AG08395 (cell line): ENCODE data around the gene HAUS7.

ENCODE experiments used
- DNase-seq: peaks from one replicate; pipeline ENCODE4 v3.0.0; 2012; ENCODE audit warnings: mixed read lengths, low spot score

The HAUS7 gene

DNA sequence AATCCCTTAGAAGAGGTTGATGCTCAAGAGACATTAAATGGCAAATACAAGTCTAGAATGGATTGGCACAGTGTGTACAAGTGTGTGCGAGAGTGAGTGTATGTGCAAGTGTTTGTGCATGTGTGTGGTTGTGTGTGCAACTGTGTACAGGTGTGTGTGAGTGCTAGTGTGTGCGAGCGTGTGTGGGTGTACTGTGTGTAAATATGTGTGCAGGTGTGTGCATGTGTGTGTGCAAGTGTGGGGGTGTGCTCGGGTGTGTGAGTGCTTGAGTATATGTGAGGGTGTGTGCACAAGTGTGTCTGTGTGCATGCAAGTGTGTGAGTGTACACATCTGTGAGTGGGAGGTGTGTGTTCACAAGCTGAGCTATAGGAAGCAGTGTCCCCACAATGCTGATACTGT is 30.4 kb downstream of the HAUS7 start:
- DNase-seq, result no peak

DNA sequence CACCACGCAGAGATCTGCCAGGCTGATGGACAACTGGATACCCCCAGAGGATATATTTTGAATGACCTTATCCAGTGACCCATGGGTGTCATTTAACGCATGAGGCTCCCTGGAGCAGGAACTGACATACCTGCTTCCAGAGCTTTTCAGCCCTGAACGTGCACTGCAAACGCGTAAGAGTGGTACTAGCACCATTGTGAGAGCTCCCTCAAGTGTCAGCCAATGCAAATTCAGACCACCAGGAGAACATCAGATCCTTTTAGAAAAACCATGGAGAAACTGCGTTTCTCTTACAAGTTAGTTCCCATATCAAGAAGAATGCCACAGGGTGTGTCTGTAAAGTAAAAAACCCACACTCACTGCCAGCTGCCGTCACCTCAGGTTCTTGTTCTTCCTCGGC is 31.8 kb downstream of the HAUS7 start:
- no peak for DNase-seq

DNA sequence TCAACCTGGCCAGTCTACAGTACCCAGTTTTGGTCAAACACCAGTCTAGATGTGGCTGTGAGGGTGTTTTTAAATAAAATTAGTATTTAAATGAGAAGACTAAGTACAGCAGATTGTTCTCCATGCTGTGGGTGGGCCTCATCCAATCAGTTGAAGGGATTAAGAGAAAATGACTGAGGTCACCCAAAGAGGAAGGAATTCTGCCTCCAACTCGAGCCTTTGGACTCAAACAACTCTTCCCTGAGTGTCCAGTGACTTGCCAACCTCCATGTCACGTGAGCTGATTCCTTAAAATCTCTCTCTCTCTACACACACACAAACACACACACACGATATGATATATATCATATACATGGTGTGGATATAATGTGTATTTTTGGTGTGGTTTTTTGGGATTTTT is 34.5 kb downstream of the HAUS7 start:
- no peak for DNase-seq

DNA sequence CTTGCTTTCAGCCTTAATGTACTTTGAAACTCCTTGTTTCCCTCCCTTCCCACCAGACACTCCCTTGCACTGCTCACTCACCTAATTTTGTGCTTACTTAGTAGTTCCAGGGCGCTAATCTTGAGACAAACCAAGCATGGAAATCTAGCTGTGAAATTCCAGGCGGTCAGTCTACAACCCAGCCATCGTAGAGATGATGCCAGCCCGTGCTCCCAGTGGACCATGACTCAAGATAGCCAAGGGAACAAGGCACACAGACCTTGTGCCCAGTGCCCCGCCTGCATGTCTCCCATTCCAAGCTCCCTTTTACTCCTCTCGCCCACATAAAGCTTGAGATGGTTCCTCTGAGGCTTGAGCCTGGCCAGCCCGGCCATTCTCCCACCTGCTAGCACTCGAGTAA is 35.6 kb downstream of the HAUS7 start:
- no peak for DNase-seq

DNA sequence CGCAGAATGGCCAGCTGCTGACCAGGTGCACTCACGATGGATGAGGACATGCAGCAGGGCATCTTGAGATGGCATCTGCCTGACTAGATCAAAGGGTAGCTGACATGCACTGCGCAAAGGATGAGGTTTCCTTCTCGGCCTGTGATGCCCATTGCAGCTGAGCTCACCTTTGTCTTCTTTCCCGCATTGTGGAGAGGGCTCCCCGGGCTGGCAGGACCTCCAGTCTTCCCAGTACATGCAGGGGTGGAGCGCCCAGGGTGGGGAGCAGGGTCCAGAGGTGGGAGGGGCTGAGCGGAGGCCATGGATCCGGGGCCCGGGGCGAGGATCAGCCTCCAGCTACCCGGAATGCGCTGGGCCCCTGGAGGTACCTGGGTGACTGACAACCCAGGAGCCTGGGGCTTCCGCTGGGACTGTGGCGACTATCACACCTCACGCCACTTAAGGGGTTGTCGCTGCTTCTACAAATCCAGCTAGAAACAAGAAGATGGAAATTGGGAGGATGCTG is 36.5 kb downstream of the HAUS7 start:
- DNase-seq, result no peak

DNA sequence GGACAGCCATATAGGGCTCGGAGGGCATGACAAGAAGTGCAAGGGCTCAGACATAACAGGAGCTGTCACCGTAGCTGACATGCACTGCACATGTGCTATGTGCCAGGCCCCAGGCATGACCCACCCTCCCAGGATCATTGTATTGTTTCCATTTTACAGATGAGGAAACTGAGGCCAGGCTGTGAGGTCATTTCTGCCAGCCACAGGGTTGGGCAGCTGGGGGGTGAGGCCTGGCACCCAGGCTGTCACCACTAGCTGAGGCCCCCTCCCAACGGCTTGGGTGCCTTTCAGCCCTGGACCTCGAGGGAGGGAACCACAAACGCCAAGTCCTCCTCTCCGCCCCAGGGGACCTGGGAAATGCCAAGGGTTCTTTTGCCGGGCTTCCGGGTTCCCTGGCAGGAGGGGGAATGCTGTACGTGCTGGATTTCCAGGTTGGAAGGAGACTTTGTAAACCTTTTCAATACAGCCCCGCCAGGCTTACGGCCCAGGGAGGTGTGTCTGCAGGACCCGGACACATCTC is 37.2 kb downstream of the HAUS7 start:
- DNase-seq, result no peak

DNA sequence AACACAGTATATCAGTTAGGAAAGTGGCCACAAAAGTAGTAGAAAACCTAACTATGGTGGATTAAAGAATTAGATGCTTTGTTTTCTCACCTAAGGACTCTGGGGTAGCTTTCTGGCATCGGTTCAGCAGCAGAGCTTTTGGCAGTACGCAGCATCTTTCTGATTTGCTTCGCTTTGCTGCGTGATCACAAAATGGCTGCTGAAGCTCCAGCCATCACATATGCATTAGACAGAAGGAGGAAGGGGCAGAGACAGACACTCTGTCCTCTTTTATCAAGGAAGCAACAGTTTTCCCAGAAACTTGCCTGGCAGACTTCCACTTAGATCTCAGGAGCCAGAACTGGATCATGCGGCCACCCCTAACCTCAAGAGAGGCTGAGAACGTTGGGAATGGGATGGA is 39.6 kb downstream of the HAUS7 start:
- no peak for DNase-seq

DNA sequence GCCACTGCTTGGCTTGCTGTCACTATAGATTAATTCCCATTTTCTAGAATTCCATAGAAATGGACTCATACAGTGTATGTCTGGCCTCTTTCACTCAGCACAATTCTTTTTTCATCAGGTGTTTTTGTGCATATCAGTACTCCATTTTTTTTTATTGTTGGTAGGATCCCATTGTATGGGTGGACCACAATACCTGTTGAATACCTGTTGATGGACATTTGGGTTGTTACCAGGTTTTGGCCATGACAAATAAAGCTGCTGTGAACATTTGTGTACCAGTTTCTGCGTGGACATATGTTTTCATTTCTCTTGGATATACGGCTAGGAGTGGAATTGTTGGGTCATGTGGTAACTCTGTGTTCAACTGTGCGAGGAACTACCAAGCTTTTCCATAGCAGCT is 44.2 kb downstream of the HAUS7 start:
- no peak for DNase-seq

DNA sequence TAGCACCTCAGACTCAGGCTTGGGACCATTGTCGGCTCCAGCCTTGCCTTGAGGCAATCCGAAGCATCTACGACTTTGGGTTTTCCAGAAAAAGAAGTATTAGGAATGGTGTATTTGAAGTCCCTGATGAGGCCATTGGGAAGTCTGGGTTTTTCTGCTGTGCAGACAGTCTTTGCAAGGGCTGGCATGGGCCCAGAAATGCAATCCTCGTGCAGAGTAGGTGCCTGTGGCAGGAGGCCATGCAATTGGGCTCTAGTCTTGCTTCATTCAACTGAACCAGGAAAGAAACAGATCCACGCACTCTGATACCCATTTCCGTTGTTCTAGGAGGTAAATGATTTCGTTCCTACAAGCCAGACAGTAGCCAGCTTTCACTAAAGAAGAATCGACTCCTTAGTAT is 46.7 kb downstream of the HAUS7 start:
- DNase-seq, result no peak

DNA sequence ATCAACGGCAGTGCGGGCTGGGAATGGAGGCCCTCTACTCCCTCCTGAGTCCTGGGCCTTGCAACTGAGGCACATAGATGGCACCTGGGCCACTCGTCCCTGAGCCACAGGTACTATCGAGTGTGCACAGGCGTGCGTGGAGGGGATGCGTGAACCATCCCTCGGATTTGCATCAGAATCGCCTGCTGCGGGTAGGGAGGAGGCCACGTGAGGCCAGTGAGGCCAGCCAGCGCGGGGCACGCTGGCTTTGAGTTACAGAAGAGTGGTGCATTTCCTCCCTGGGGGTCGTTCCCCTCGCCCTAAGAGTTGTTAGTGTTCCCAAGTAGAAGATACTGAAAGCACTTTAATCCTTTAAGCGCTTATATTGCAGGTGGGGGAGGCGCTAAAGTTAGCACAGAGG is 48.5 kb downstream of the HAUS7 start:
- DNase-seq, result no peak

DNA sequence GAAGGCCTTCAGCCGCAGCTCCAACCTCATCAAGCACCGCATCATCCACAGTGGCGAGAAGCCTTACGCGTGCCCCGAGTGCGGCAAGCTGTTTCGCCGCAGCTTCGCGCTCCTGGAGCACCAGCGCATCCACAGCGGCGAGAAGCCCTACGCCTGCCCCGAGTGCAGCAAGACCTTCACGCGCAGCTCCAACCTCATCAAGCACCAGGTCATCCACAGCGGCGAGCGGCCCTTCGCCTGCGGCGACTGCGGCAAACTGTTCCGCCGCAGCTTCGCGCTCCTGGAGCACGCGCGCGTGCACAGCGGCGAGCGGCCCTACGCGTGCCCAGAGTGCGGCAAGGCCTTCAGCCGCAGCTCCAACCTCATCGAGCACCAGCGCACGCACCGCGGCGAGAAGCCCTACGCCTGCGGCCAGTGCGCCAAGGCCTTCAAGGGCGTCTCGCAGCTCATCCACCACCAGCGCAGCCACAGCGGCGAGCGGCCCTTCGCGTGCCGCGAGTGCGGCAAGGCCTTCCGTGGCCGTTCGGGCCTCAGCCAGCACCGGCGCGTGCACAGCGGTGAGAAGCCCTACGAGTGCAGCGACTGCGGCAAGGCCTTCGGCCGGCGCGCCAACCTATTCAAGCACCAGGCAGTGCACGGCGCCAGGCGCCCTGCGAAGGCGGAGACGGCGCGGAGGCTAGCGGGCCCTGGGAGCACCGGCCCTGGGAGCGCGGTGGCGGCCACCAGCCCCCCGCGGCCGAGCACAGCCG is 49.4 kb downstream of the HAUS7 start:
- no peak for DNase-seq

DNA sequence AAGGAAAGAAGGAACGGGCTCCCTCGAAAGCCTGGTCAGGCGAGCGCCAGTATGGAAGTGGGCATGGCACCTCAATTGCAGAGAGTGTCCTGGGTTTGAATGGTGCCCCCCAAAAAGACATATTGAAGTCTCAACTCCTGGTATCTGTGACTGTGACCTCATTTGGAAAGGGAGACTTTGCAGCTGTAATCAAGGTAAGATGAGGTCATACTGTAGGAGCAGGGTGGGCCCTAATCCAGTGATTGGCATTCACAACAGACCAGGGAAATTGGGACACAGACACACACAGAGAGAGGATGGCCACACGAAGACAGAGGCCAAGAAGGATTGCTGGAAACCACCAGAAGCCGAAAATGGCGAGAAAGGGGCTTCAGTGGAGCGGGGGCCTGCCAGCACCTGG is 52.7 kb downstream of the HAUS7 start:
- no peak for DNase-seq

DNA sequence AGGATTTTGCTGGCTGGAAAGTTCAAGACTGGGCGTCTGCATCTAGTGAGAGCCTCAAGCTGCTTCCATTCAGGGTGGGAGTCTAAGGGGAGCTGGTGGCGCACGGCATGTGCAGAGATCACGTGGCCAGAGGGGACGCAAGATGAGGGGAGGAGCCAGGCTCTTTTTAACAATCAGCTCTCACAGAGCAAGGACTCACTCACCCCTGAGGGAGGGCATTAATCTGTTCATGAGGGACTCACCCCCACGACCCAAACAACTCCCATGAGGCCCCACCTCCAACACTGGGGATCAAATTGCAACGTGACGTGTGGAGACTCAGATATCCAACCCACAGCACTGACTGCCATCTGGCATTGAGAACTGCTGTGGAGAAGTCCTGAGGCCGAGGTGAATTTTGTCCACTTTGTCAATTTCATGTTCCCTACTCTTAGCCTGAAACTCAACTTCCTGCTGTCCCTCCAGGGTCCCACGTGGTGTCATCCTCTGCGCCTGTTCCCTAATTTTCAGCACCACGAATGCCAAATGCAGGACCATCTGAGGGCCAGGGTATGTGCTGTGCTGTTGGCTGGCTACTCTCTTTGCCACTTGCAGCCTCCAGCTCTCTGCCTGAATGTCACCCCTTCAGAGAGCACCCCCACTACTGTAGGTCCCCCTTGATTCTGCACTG is 53.5 kb downstream of the HAUS7 start:
- no peak for DNase-seq

DNA sequence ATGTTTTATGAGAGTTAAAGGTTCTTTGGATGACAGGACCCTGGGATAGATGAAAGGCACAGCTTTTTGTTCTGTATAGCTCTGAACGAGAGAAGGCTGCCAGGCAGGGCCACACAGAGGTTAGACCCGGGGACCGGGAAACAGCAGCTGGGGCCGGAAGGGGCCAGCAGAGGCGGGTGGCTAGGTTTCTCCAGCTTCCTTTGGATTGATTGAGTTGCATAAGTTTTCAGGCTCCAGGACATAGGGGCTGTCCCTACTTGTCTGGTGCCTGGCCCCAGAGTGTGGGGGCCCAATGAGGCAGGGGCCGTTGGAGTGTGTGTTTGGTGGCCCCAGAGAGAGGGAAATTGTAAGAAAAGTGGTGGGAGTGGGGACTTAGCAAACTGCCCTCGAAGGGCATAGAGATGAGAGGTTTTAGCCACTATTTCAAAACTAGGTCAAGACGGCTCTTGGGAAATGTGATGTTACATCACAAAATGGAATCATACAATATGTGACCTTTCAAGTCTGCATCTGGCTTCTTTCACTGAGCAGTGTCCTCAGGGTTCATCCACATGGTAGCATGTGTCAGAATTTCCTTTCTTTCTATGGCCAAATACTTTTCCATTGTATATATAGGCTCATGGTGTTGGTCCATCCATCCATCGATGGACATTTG is 55.4 kb downstream of the HAUS7 start:
- no peak for DNase-seq

DNA sequence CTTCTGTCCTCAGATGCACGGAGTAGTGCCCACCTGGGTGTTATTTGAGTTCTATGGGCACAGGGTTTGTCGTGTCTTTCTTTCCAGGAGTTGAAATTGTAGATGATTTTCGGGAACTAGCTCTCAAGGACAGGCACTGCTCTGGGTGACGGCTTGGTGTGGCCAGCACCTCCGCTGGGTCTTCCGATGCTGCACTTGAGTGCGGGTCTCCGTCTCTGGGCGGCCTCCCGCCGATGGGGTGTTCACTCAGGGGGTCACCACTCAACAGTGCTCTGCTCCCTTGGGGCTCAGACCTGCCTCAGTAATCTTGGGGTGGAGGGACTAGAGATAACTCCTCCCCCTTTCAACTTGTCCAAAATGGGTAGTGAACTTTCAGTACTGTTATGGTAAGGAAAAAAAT is 56.6 kb downstream of the HAUS7 start:
- DNase-seq, result no peak

DNA sequence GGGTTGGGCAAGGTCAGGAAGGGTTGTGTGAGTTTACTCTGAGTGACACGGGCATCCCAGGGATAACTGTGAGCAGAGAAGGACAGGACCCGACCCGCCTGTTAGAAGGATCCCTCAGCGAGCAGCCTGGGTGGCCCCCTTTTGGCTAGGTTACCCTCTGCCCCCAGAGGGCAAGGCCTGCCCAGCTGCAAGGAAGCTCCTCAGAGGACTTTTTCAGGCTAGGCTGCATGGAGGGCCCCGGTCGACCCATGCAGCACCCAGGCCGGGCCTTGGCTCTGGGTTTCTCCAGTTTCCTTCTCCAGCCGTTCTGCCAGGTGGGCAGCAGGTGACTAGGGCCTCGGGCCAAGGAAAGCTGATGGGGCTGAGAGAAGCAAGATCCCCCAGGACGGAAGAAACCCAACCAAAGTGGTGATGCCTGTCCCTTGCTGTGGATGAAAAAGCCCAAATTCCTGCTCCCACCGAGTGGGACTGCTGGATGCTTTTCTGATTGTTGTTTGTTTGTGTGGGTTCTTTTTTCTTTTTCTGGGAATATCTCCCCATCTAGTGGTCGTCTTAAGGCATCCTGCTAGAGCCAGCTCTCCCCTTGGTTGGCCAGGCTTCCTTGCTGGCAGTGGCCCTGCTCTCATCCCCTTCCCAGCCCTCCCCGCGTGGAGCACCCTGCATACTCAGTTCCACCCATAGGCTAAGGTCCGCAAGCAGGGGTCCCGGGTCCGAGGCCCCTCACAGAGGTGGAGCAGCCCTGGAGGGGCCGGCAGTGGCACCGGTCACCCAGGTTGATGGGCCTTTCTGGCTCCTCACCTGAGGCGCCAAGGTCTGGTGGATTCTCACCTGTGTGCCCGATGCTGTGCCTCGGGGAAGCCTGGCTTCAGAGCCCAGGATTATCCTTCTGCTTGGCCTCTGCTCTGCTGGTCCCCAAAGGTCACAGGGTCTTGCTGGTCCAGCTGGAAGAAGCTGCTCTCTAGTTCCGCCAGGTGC is 57.3 kb downstream of the HAUS7 start:
- DNase-seq, result no peak

DNA sequence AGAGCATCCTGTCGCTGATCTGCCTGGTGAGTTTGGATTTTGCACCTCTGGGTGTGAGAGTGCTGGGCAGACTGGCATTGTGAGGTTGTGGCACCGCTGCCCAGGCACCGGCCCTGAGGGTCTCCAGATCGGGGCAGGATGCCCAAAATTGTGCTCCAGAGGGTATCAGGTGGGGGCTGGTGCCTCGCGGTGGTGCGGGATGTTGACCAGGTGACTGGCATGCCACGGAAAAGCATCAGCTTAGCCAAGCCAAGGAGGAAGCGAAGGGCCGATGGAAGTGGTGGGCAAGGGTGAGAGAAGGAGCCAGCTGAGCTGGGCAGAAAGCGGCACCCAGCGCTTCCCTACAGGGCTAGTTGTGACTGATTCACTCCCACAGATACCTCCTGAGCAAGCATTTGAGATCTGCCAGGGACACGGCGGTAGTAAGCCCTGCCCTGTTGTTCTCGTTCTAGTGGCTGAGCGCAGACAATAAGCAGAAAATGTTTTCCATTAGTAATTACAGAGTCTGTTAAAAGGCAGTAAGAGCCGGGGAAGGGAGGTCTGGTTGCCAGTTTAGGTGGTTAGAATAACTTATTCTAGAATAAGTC is 58.3 kb downstream of the HAUS7 start:
- DNase-seq, result no peak

DNA sequence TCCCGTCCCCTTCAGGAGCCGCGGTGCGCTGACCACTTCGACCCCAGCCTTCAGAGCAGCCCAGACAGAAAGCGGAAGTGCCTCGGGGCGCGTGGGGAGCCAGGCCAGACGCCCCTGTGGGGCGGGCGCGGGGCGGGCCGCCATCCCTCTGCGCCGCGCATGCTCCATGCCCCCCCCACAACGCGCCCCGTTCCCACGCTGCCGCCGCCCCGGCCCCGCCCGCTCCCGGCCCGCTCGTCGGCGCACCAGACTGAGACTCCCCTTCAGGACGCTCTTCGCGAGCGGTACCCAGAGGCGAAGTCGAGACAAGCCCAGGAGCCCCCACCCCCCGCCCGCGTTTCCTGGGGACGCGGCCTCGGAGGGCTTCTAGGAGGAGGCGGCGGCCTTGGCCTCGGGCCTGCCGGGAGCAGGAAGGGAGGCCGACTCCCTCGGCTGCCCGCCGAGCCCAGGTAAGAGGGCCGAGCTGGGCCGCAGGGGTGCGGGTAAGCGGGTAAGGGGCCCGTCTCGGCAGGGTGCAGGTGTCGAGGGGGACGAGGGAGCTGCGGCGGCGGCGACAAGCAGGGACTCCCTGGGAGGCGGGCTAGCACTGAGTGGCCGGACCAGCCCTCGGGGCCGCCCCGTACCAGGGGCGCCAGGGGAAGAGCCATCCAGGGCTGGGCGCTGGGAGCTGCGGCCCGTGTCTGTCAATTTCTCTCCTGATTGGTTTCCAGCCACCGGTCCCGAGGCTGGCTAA is 59.0 kb downstream of the HAUS7 start, which contains the start of gene ZFP92:
Gene ZFP92 (plus strand): TSS at position 218 of the 733 bp plus-strand sequence. CDS start 6,851 bp downstream, outside the sequence.
- DNase-seq, result peak; percentile 37

DNA sequence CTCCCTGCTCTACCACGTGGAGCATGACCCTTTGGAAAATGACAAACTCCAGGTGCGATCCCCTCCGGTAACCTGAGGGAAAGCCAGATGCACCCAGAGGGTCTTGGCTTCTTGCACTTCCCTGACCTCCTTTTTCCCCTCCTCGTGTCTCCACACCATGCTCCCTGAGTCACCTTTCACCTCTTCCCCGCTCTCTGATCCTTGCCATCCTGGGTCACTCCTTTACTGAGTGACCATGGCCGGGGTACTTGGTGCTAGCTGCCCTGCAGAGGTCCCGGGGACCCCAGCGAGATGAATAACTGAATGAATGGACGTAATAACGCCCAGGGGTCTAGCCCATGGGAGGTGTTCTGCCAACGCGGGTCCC is 59.5 kb downstream of the HAUS7 start:
- DNase-seq, result no peak

DNA sequence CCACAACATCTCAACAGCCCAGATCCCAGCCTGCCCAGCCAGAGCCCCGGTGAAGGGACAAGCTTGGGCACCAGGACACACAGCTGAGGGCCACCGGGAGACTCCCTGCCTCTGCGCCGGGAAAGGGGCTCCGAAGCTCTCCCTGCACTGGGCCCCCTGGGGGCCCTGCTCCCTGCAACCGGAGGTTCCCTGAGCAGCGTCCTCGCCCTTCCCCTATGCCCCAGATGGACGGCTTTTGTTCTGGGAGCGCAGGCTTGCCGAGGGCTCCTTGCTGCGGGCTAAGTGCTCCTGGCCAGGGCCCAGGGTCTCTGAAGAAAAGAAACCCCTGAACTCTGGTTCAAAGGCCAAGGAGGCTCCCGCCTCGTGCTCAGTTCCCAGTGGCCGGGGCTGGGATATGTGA is 60.0 kb downstream of the HAUS7 start:
- DNase-seq, result no peak
